Measurements from ENCODE around the gene GALNT13. TPM values are rescaled to one million over a fixed set of nuclear protein-coding genes. Genes with fewer than 3 reads are reported as not detected.
"Not testable (repeated sequence)": the region's sequence is repeated elsewhere in the genome, so short reads cannot be mapped to it uniquely, and the experiment has no call there.

Gene GALNT13
- polyA plus RNA-seq, 3 donors, result 2.0 to 2.7 (median 2.4) TPM

DNA sequence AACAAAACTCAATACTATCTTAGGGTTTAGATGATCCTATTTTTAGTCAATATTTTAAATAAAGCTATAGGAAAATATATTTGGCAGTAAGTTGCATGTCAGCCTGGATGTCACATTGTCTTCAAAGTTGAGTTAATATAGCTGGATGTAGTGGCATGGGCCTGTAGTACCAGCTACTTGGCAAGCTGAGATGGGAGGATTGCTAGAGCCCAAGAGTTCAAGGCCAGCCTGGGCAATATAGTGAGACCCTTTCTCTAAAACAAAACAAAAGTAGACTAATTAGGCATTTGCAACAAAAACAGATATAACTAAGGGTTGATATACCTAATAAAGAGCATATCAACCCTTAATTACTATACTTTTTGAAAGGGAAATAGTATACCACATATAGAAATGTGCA, 572.2 kb downstream of the GALNT13 start:
- DNase-seq (ENCODE audit: extremely low read depth in 1 of 11, low read depth in 9 of 11, low spot score in 4 of 11), result no peak

DNA sequence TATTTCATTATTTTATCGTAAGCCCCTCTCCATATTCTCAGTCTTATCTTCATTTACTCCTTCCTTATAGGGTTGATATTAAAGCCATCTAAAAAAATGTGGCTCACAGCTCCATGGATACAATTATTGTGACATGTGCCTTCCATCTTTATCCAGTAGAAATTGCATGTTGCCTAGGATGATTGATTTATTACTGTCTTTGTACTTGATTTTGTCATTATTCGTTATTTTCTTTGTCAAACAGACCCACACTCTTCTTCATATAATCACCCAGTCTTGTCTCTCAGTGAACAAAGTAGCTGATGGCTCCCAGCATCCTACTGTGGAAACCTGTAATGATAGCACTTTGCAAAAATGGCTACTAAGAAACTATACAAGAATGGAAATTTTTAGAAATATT, 574.6 kb downstream of the GALNT13 start:
- DNase-seq (ENCODE audit: extremely low read depth in 1 of 11, low read depth in 9 of 11, low spot score in 4 of 11), result no peak

DNA sequence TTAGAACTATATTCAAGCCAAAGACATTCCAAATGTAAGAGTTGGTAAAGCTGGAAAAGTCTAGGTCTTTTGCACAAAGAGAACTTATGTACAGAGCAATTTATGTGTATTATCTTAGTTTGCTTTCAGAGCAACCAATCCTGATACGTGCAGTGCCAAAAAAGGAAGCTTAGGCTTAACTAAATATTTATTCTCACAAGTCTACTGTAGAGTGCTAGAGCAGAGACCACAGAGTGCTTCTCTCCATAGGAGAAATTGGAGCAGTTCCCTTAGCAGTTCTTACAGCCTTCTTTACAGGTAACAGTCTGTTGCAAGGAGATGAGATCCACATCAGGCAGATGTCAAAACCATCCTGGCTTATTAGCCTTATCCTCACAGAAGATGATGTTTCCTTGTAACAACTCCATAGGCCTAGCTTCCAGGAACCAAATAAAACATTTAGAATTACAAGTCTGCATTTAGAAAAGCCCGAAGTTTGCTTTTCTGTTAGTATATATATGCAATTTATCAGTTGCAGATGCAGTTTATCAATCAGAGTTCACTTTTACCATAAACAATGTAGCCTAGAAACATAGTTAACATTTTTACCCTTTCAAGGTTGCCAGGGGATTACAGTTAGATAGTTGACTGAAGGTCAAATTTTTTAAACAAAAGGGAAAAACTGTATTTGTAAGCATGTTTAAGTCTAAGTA, 576.2 kb downstream of the GALNT13 start:
- no peak for DNase-seq (ENCODE audit: extremely low read depth in 1 of 11, low read depth in 9 of 11, low spot score in 4 of 11)

DNA sequence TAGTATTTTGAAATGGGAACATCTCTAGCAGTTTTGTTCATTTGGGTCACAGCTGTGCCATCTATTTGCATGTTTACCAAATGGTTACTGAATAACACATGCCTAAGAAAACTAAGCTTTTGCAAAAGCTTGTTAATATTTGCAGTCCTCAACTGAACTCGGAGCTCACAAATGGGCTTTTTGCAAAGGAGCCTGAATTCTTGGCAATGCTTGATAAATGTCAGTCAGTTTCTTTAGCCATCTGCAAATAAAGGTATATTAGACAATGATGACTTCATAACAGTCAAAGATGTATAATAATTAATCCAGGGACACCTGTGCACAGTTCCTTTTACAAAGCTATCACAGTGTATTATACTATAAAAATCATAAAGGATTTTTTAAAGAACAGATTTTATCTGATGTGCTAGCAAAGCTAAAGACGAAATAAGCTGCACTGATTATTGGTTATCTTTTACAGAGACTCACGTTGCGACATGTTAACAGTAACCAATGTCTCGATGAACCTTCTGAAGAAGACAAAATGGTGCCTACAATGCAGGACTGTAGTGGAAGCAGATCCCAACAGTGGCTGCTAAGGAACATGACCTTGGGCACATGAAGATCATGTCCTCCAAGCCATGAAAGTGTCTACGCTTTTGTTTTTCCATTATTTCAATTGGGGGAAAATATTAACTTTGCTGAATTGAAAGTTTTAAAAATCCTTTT, 578.4 kb downstream of the GALNT13 start:
- DNase-seq (ENCODE audit: extremely low read depth in 1 of 11, low read depth in 9 of 11, low spot score in 4 of 11), result no peak

DNA sequence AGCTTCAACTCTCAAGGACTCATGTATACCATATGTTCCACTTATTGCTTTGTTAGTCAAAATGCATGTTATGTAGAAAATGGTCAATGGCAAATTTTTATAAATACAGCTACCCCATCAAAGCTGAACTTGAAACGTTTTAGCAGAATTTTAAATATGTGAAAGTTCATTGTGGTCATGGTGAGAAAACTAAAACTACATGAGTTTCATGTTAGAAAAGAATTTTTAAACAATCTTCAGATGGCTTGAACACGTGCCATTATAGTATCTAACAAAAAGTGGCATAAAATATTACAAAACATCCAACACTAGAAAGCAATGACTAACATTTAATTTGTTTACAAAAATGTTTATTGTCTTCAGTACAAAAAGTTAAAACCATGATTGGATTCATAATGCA, 580.7 kb downstream of the GALNT13 start:
- no peak for DNase-seq (ENCODE audit: extremely low read depth in 1 of 11, low read depth in 9 of 11, low spot score in 4 of 11)

DNA sequence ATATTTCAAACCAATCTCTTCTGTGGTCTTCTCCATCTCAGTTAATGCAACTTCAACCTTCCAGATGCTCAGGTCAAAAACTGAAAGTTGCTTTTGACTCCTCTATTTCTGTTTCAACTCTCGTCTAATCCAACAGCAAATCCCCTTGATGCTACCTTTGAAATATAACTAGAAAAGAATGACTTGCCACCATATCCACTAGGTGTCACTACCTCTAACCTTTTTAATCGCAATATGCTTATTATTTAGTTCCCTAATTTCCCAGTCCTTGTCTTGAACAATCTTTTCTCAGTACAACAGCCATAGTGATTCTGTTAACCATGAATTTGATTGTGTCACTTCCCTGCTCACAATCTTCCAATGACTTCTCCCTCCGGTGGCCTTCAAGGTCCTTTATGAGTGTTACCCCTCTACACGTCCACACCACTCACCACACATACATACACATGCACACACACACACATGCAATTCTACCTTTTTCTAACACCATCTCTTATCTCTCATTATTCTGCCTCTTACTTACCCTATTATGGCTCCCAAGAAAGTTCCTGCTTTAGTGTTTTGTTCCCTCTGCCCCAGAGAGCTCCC, 581.3 kb downstream of the GALNT13 start:
- DNase-seq (ENCODE audit: extremely low read depth in 1 of 11, low read depth in 9 of 11, low spot score in 4 of 11), result no peak

DNA sequence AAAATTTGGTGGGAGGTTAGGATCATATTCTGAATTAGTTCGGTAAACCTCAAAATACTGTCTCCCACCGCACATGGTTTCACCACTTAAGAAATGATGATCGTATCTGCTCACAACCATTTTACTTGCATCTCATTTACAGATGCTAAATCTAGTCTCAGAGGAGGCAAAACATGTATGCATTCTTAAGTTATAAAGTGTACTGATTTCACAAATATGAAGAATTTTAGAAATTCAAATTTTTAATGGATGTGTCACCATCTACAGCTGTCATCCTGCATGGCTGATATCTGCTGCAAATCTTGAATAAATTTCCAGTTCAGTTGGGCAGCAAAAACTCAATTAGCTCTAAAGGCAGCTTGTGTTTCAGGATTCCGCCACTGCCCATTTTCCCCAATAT, 583.4 kb downstream of the GALNT13 start:
- DNase-seq (ENCODE audit: extremely low read depth in 1 of 11, low read depth in 9 of 11, low spot score in 4 of 11), result no peak

DNA sequence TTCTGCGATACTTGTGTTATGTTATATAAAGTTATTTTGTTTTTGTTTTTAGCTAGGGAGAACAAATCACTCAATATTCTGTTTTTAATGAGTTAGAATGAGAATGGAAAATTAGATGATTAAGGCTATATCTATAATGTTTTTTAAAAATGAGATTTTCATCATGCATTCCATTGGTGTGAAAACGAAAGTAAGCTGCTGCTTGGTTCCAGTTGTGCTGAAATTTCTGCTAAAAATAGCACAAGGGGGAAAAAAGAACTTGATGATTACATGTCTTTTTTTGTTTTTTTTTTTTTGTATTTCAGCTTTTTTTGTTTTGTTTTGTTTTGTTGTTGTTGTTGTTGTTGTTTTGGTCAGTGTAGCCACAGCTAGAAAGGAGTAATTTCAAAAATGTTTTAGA, 584.1 kb downstream of the GALNT13 start:
- peak in 1 of 11 donors; percentile 19 for DNase-seq (ENCODE audit: extremely low read depth in 1 of 11, low read depth in 9 of 11, low spot score in 4 of 11)

DNA sequence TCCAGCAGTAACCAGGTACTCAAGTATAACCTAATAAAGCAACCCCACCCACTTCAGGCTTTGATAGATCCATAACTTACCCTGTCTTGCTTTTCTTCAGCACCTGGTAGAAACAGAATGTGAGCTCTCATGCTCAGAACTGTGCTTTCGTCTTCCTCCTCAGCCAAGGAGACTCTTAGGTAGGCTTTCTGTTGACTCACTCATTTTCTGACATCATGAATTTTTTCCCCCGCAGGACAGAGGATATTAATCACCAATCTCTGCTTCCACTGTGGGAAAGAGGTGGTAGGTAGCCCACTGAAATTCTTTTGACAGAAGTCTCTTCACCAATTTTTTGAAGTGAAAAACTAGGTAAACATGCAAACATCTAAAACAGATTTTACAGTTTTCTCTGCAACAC, 585.6 kb downstream of the GALNT13 start:
- DNase-seq (ENCODE audit: extremely low read depth in 1 of 11, low read depth in 9 of 11, low spot score in 4 of 11), result no peak

DNA sequence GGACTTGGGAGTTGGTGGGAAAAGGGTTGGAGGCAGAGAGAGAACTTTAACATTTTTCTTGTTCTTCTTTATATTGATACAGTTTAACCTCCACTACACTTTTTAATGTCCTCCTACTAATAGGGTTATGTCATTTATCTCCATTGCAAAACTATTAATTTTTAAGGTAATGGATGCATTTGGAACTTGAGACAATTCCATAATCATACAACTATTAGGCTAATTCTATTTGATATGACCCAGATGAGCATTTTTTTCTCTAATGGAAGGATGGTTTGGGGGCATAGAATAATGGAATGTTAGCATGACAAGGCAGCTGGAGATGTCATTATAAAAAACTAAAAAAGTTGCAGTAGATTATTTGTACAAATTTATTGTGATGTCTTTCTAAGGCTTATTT, 587.6 kb downstream of the GALNT13 start:
- no peak for DNase-seq (ENCODE audit: extremely low read depth in 1 of 11, low read depth in 9 of 11, low spot score in 4 of 11)

DNA sequence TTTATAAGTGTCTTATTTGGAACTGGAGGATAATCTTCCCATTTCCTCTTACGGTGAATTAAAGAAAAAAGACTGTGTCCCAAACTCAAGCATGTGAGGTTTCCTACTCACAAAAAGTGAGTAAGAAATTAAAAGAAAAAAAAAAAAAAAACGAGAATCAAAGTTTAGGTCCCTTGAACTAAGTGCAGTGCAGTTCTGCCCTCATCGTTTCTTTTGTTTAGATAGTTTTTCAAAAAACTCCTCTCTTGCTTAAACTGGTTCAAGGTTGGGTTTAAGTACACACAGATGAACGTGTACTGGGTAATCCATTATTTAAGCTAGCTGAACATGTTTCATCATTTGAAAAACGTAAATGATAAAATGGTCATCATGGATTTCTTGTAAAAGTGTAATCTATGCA, 590.9 kb downstream of the GALNT13 start:
- no peak for DNase-seq (ENCODE audit: extremely low read depth in 1 of 11, low read depth in 9 of 11, low spot score in 4 of 11)

DNA sequence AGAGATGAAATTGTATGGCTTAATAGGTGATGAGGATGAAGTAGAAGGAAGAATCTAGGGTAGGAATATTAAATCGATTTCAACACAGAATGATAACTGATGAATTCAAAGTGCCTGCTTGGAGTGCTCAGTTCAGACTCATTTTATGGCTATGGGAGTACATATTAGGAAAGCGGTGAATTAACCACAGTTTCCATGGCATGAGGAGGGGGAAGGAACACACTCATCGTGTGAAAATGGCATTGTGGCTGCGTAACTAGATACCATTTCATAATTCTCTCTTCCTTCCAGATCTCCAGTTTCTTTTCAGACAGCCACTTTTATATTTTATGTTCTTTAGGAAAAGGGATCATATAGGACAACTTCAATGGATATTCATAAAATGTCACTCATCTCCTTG, 594.5 kb downstream of the GALNT13 start:
- no peak for DNase-seq (ENCODE audit: extremely low read depth in 1 of 11, low read depth in 9 of 11, low spot score in 4 of 11)

DNA sequence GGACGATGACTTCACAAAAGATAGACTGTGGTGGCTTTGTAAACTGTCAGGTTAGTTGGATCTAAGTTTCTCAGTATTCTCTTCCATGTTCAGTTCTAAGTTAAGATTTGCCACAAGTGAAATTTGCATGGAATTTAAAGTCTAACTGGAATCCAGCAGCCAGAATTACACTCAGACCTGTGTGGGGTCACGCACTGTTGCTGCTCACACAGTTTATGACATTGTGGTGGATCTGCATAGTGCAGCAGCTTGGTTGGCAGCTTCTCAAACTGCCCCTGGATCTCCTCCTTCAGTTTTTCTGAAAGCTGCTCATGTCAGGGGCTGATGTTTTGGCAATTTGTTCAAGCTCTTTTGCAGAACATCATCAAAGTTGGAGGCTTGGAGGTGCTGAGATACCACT, 598.7 kb downstream of the GALNT13 start:
- DNase-seq (ENCODE audit: extremely low read depth in 1 of 11, low read depth in 9 of 11, low spot score in 4 of 11), result peak in 3 of 11 donors; percentile 9 to 22 (median 13)

DNA sequence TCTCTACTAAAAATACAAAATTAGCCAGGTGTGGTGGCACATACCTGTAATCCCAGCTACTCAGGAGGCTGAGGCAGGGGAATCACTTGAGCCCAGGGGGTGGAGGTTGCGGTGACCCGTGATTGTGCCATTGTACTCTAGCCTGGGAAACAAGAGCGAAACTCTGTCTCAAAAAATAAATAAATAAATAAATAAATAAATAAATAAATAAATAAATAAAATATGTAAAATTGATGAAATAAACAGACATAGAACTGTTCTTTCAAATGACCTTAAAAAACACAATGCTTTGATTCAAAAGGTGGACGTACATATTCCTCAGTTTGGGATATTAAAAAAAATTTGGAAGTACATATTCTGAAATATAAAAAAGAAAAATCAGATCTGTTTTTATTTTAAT, 599.8 kb downstream of the GALNT13 start:
- not testable (repeated sequence) for DNase-seq (ENCODE audit: extremely low read depth in 1 of 11, low read depth in 9 of 11, low spot score in 4 of 11)

DNA sequence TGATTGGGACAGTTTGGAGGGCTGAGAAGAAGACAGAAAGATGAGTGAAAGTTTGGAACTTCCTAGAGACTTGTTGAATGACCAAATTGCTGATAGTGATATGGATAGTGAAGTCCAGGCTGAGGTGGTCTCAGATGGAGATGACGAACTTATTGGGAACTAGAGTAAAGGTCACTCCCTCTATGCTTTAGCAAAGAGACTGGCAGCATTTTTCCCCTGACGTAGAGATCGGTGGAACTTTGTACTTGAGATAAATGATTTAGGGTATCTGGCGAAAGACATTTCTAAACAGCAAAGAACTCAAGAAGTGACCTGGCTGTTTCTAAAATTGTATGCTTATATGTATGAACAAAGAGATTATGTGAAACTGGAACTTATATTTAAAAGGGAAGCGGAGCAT, 605.6 kb downstream of the GALNT13 start:
- no peak for DNase-seq (ENCODE audit: extremely low read depth in 1 of 11, low read depth in 9 of 11, low spot score in 4 of 11)

DNA sequence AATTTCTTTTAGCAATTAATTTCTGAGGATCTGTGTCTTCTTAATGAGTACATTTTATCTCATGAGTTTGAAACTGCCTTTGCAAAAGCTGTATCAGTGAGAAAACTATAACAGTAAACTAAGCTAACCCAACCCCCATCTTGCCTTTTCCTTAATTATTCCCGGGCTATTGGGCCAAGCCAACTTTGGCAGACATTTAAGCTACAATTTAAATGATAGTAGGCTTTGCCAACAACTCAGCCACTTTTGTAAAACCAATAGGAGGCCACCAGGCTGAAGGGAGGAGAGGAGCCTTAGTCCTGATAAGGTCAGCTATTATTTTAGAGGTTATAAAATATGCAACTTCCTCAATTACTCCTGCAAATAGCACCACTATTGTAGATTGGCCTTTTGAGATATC, 608.8 kb downstream of the GALNT13 start:
- DNase-seq (ENCODE audit: extremely low read depth in 1 of 11, low read depth in 9 of 11, low spot score in 4 of 11), result no peak

DNA sequence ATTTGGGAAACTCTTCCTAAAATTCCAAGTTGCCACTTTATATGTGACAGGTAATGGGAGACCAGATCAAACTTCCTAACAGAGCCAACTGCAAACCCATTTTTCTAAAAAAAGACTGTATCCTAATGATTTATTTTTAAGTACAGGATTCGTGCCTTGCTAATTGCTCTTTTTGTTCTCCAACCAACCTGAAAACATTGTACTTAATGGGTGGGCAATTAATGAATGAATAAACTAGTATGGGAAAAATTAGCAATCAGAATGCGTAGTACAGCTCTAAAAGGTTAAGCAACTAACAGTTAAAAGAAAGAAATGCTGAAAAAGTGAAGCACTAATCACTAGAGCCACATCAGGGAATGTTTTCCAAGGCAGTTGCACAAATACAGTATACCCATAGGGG, 609.6 kb downstream of the GALNT13 start:
- DNase-seq (ENCODE audit: extremely low read depth in 1 of 11, low read depth in 9 of 11, low spot score in 4 of 11), result no peak

DNA sequence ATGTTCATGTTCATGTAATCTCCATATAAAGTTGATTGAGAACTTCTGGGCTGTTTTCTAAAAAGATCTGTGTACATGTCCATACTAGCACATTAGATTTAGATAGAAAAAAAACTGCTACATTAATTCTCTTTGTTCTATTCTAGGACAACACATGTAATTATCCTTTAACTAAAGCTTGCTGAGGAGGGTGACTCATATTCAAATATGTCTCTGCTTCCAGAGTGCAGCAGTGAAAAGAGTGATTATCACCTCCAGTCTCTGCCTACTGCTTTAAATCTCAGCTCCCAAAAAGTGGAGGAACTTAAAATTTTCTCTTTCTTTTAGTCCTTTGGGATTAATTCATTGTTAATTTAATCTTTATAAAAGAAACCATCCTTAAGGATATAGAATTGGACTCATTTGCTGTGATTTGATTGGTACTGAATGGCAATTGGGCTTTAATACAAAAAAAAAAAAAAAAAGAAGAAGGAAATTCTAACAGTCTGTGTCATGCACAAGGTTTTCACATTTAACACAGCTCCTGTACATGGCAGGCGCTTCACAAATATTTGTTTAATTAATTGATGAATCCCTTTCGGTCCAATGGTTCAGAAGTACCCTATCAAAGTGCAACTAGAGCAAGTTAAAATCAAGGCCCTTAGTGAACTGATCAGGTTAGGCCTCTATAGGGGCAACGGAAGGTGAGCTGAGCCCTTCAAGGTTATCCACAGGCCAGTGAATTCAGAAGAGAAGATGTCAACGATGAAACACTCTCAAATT, 612.8 kb downstream of the GALNT13 start:
- DNase-seq (ENCODE audit: extremely low read depth in 1 of 11, low read depth in 9 of 11, low spot score in 4 of 11), result no peak

DNA sequence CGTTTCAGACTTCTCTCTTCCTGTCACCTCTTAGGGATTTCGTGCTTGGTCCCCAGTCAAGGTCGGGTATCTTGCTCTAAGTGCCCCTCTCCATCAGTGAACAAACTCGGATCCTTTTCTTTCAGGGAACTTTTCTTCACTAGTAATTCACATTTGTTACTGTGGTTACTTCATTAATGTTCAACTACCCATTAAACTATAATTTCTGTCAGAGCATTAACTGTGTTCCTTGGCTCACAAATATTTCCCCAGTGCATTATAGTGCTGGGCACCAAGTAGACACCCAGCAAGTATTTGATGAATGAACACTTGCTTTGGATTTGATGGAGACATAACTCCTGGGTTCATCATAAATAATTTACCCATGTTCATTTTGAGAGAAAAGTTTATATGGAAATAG, 617.1 kb downstream of the GALNT13 start:
- peak in 3 of 11 donors; percentile 11 to 27 (median 20) for DNase-seq (ENCODE audit: extremely low read depth in 1 of 11, low read depth in 9 of 11, low spot score in 4 of 11)

All from renal cortex interstitium (tissue), 11 donors.